ENCODE results near the gene DNAAF6. TPM values are rescaled to one million over a fixed set of nuclear protein-coding genes. Genes with fewer than 3 reads are reported as not detected.
"Not testable (repeated sequence)": the region's sequence is repeated elsewhere in the genome, so short reads cannot be mapped to it uniquely, and the experiment has no call there.

Gene DNAAF6
- total and polyA plus RNA-seq, 2 experiments from 2014 or later, result 0.06 TPM; not detected in 1

GRCh38 chrX:107171369-107172102, 34.9 kb upstream of the DNAAF6 start:
- no peak for TF ChIP-seq CTCF (IDR thresholded peaks at IDR 0.05; ENCODE audit: low read depth, low read length)
- no peak for DNase-seq (ENCODE audit: low read depth in 1 of 2, low spot score in 1 of 2)
- H3K27ac ChIP-seq, result no peak overlapping the region
- no peaks in the 10 kb centered on the region for H3K36me3 ChIP-seq
- no peak overlapping the region for H3K4me3 ChIP-seq
- H3K9me3 ChIP-seq (ENCODE audit: low read depth), result no peaks in the 10 kb centered on the region
- H3K4me1 ChIP-seq (ENCODE audit: low read depth), result no peaks in the 10 kb centered on the region
- no peaks in the 10 kb centered on the region for H3K27me3 ChIP-seq

GRCh38 chrX:107197319-107197718, 9.1 kb upstream of the DNAAF6 start:
- Histone ChIP-seq H3K4me3 (no peak overlapping the region), H3K27ac (no peak overlapping the region), H3K36me3 (no peaks in the 10 kb centered on the region), H3K4me1 (ENCODE audit: low read depth) (no peaks in the 10 kb centered on the region), H3K9me3 (ENCODE audit: low read depth) (no peaks in the 10 kb centered on the region), H3K27me3 (no peaks in the 10 kb centered on the region)
- no peak for DNase-seq (ENCODE audit: low read depth in 1 of 2, low spot score in 1 of 2)
- TF ChIP-seq CTCF (IDR thresholded peaks at IDR 0.05; ENCODE audit: low read depth, low read length), result no peak

GRCh38 chrX:107198074-107198473, 8.3 kb upstream of the DNAAF6 start:
- not testable (repeated sequence) for H3K4me3 ChIP-seq; H3K9me3 ChIP-seq (ENCODE audit: low read depth); H3K4me1 ChIP-seq (ENCODE audit: low read depth); H3K36me3 ChIP-seq; H3K27me3 ChIP-seq; H3K27ac ChIP-seq; DNase-seq (ENCODE audit: low read depth in 1 of 2, low spot score in 1 of 2)

- H3K27ac ChIP-seq, result no peak overlapping the region
- H3K9me3 ChIP-seq (ENCODE audit: low read depth), result no peaks in the 10 kb centered on the region
- no peak for TF ChIP-seq CTCF (IDR thresholded peaks at IDR 0.05; ENCODE audit: low read depth, low read length)
- no peaks in the 10 kb centered on the region for H3K4me1 ChIP-seq (ENCODE audit: low read depth)
- H3K4me3 ChIP-seq, result no peak overlapping the region
- no peaks in the 10 kb centered on the region for H3K36me3 ChIP-seq
- DNase-seq (ENCODE audit: low read depth in 1 of 2, low spot score in 1 of 2), result no peak
- no peaks in the 10 kb centered on the region for H3K27me3 ChIP-seq
These were observed 6.9 kb upstream of the DNAAF6 start for GRCh38 chrX:107199491-107199890.

GRCh38 chrX:107204068-107204605, 2.3 kb upstream of the DNAAF6 start:
- no peaks in the 10 kb centered on the region for H3K36me3 ChIP-seq
- DNase-seq (ENCODE audit: low read depth in 1 of 2, low spot score in 1 of 2), result no peak
- H3K4me1 ChIP-seq (ENCODE audit: low read depth), result no peaks in the 10 kb centered on the region
- H3K27me3 ChIP-seq, result no peaks in the 10 kb centered on the region
- TF ChIP-seq CTCF (IDR thresholded peaks at IDR 0.05; ENCODE audit: low read depth, low read length), result no peak
- no peaks in the 10 kb centered on the region for H3K9me3 ChIP-seq (ENCODE audit: low read depth)
- H3K4me3 ChIP-seq, result no peak overlapping the region
- H3K27ac ChIP-seq, result no peak overlapping the region

- Histone ChIP-seq H3K27me3 (no peaks in the 10 kb centered on the region), H3K9me3 (ENCODE audit: low read depth) (no peaks in the 10 kb centered on the region), H3K36me3 (no peaks in the 10 kb centered on the region), H3K27ac (no peak overlapping the region), H3K4me1 (ENCODE audit: low read depth) (no peaks in the 10 kb centered on the region), H3K4me3 (no peak overlapping the region)
- DNase-seq (ENCODE audit: low read depth in 1 of 2, low spot score in 1 of 2), result no peak
- no peak for TF ChIP-seq CTCF (IDR thresholded peaks at IDR 0.05; ENCODE audit: low read depth, low read length)
These were observed 270 bp downstream of the DNAAF6 start for GRCh38 chrX:107206697-107207065.

Data from cardiac muscle cell (in vitro differentiated cells and primary cell).